H1 (cell line): ENCODE results near the gene ELP4. TPM values are rescaled to one million over a fixed set of nuclear protein-coding genes. Genes with fewer than 3 reads are reported as not detected.

ENCODE experiments used
- CTCF ChIA-PET: fragments of 300-600 bp; sonication (Branson Sonifier 250); formaldehyde crosslinking; loops from one replicate; lab custom pipeline; 2021; ENCODE audit not compliant: partially characterized antibody; lab: Charles Lee
- POLR2A ChIA-PET: fragments of 300-600 bp; sonication (Branson Sonifier 250); formaldehyde crosslinking; loops from one replicate; lab custom pipeline; 2021; ENCODE audit warnings: inconsistent platforms; ENCODE audit not compliant: partially characterized antibody; lab: Charles Lee
- DNase-seq, 2 experiments: peaks; one replicate each; pipeline versions ENCODE4 v3.0.0 to v3.0.0-alpha.2; 2010 to 2022; ENCODE audit warnings: low spot score in 2 of 2, low read depth in 1 of 2, mixed read lengths in 1 of 2
- FAIRE-seq: peaks from 2 replicates; lab custom pipeline; 2011; peaks lifted over from hg19 to GRCh38; lab: Jason Lieb, UNC
- H2AFZ ChIP-seq: 2 replicates; pipeline ENCODE4 v1.8.1; 2012; ENCODE audit warnings: low read length, inconsistent platforms
- H2AK5ac ChIP-seq: 2 replicates; pipeline ENCODE4 v1.6.1; 2013; ENCODE audit warnings: low read depth, low read length
- H2BK120ac ChIP-seq: replicated peaks from 2 replicates; pipeline ENCODE3; 2013; ENCODE audit warnings: low read depth, low read length, inconsistent platforms
- H2BK12ac ChIP-seq: 2 replicates; pipeline ENCODE4 v1.6.1; 2013; ENCODE audit warnings: low read depth, low read length
- H2BK15ac ChIP-seq: 2 replicates; pipeline ENCODE4 v1.6.1; 2013; ENCODE audit warnings: low read length
- H2BK20ac ChIP-seq: 2 replicates; pipeline ENCODE4 v1.6.1; 2013; ENCODE audit warnings: low read length
- H2BK5ac ChIP-seq: 2 replicates; pipeline ENCODE4 v1.6.1; 2013; ENCODE audit warnings: low read depth, low read length
- H3K14ac ChIP-seq: 2 replicates; pipeline ENCODE4 v1.6.1; 2013; ENCODE audit warnings: inconsistent platforms; ENCODE audit not compliant: insufficient read length
- H3K18ac ChIP-seq: 2 replicates; pipeline ENCODE4 v1.6.1; 2013; ENCODE audit warnings: low read length; ENCODE audit errors: extremely low read depth
- H3K23ac ChIP-seq: 2 replicates; pipeline ENCODE4 v1.6.1; 2013; ENCODE audit warnings: inconsistent platforms; ENCODE audit not compliant: insufficient read length
- H3K23me2 ChIP-seq: 2 replicates; pipeline ENCODE4 v1.6.1; 2013; ENCODE audit warnings: low read depth, low read length
- H3K27ac ChIP-seq: 2 replicates; pipeline ENCODE4 v1.6.1; 2011; ENCODE audit warnings: low read depth, low read length, inconsistent platforms
- H3K27me3 ChIP-seq, 4 experiments: replicated peaks in 1 of 4; 1 replicate in 1 of 4; 2 replicates in 3 of 4; pipeline versions ENCODE4 v1.6.1 to v1.8.1; 2011 to 2013; ENCODE audit warnings: low read length in 3 of 4, mild to moderate bottlenecking in 3 of 4, inconsistent platforms in 2 of 4, mixed read lengths in 2 of 4, moderate library complexity in 1 of 4; ENCODE audit not compliant: control insufficient read depth in 3 of 4, insufficient read depth in 3 of 4; ENCODE audit errors: extremely low read depth in 1 of 4
- H3K36me3 ChIP-seq, 4 experiments: 2 replicates each; pipeline versions ENCODE4 v1.6.1 to v1.8.1; 2011 to 2013; ENCODE audit warnings: mild to moderate bottlenecking in 4 of 4, low read length in 3 of 4, moderate library complexity in 2 of 4, control low read depth in 1 of 4, inconsistent platforms in 1 of 4; ENCODE audit not compliant: insufficient read depth in 4 of 4, control insufficient read depth in 2 of 4
- H3K4ac ChIP-seq: replicated peaks from 2 replicates; pipeline ENCODE3; 2013; ENCODE audit warnings: low read length, low read depth, mixed read lengths, inconsistent platforms; ENCODE audit not compliant: insufficient read length
- H3K4me1 ChIP-seq, 4 experiments: replicated peaks in 1 of 4; 1 replicate in 1 of 4; 2 replicates in 3 of 4; pipeline versions ENCODE4 v1.6.1 to v1.8.1; 2011 to 2013; ENCODE audit warnings: low read length in 3 of 4, inconsistent platforms in 2 of 4, mixed read lengths in 1 of 4; ENCODE audit not compliant: insufficient read depth in 4 of 4, control insufficient read depth in 3 of 4
- H3K4me2 ChIP-seq, 2 experiments: 2 replicates each; pipeline versions ENCODE4 v1.6.1 to v1.8.1; 2011 to 2013; ENCODE audit warnings: low read depth in 2 of 2, low read length in 2 of 2, control low read depth in 1 of 2, inconsistent platforms in 1 of 2, mild to moderate bottlenecking in 1 of 2; ENCODE audit not compliant: insufficient read depth in 1 of 2
- H3K4me3 ChIP-seq, 4 experiments: fragments of 200-600, 300-600 bp in 1 of 4; sonication (generic), shearing (Covaris generic), sonication (Bioruptor Twin) in 1 of 4; 2 replicates each; pipeline versions ENCODE4 v1.5.1 to v1.8.1; 2011 to 2016; ENCODE audit warnings: low read length in 4 of 4, low read depth in 3 of 4, control low read depth in 2 of 4, inconsistent platforms in 2 of 4, mild to moderate bottlenecking in 2 of 4, mixed read lengths in 1 of 4, moderate library complexity in 1 of 4; ENCODE audit not compliant: insufficient read depth in 2 of 4; ENCODE audit errors: extremely low read depth in 1 of 4
- H3K56ac ChIP-seq: replicated peaks from 2 replicates; pipeline ENCODE3; 2013; ENCODE audit warnings: low read depth, mild to moderate bottlenecking, mixed read lengths, low read length, inconsistent platforms; ENCODE audit not compliant: insufficient read length
- H3K79me1 ChIP-seq: 2 replicates; pipeline ENCODE4 v1.6.1; 2013; ENCODE audit warnings: low read depth, low read length, control low read depth
- H3K79me2 ChIP-seq, 2 experiments: 2 replicates each; pipeline versions ENCODE4 v1.6.1 to v1.8.1; 2012 to 2013; ENCODE audit warnings: low read length in 2 of 2, mild to moderate bottlenecking in 2 of 2, inconsistent platforms in 1 of 2; ENCODE audit not compliant: insufficient read depth in 2 of 2, control insufficient read depth in 1 of 2
- H3K9ac ChIP-seq, 4 experiments: replicated peaks in 1 of 4; 1 replicate in 1 of 4; 2 replicates in 3 of 4; pipeline versions ENCODE4 v1.6.1 to v1.8.1; 2011 to 2013; ENCODE audit warnings: low read depth in 3 of 4, low read length in 3 of 4, control low read depth in 2 of 4, mild to moderate bottlenecking in 2 of 4, moderate library complexity in 2 of 4, inconsistent platforms in 1 of 4; ENCODE audit errors: extremely low read depth in 1 of 4
- H3K9me3 ChIP-seq, 2 experiments: 2 replicates each; pipeline versions ENCODE4 v1.6.1 to v1.8.1; 2012 to 2013; ENCODE audit warnings: mild to moderate bottlenecking in 2 of 2, moderate library complexity in 2 of 2, control low read depth in 1 of 2, inconsistent platforms in 1 of 2, low read depth in 1 of 2, low read length in 1 of 2, mixed read lengths in 1 of 2; ENCODE audit not compliant: insufficient read depth in 2 of 2
- H4K20me1 ChIP-seq, 2 experiments: replicated peaks in 1 of 2; 2 replicates each; pipeline versions ENCODE3 to v1.8.1; 2011 to 2013; ENCODE audit warnings: inconsistent platforms in 2 of 2, low read length in 2 of 2, mild to moderate bottlenecking in 1 of 2; ENCODE audit not compliant: insufficient read depth in 2 of 2, control insufficient read depth in 1 of 2
- H4K5ac ChIP-seq: 2 replicates; pipeline ENCODE4 v1.6.1; 2013; ENCODE audit warnings: low read length, low read depth, mixed read lengths, inconsistent platforms; ENCODE audit not compliant: insufficient read length
- H4K8ac ChIP-seq: 2 replicates; pipeline ENCODE4 v1.8.0; 2013; ENCODE audit warnings: mild to moderate bottlenecking, moderate library complexity, low read length, inconsistent platforms; ENCODE audit not compliant: insufficient read depth; ENCODE audit errors: extremely low read depth
- H4K91ac ChIP-seq: replicated peaks from 2 replicates; pipeline ENCODE3; 2013; ENCODE audit warnings: low read length, mixed read lengths, inconsistent platforms; ENCODE audit not compliant: insufficient read length
- BRCA1 ChIP-seq: IDR thresholded peaks from 2 replicates; pipeline ENCODE4 v1.6.1; 2012; ENCODE audit warnings: low read depth, low read length, improper control_type of control experiment
- CHD1 ChIP-seq: IDR thresholded peaks from 2 replicates; pipeline ENCODE4 v1.6.1; 2012; ENCODE audit warnings: low read depth, low read length, improper control_type of control experiment
- EGR1 ChIP-seq: IDR thresholded peaks from 2 replicates; pipeline ENCODE4 v1.6.1; 2011; ENCODE audit warnings: low read depth, low read length, borderline replicate concordance
- EP300 ChIP-seq, 2 experiments: IDR thresholded peaks; 1 replicate in 1 of 2; 2 replicates in 1 of 2; pipeline ENCODE4 v1.6.1; 2011 to 2012; ENCODE audit warnings: low read depth in 2 of 2, low read length in 2 of 2, mild to moderate bottlenecking in 2 of 2, borderline replicate concordance in 1 of 2, inconsistent platforms in 1 of 2, moderate library complexity in 1 of 2
- GABPA ChIP-seq: IDR thresholded peaks from 2 replicates; pipeline ENCODE4 v1.6.1; 2011; ENCODE audit warnings: mild to moderate bottlenecking, low read length, moderate library complexity, borderline replicate concordance; ENCODE audit not compliant: insufficient read depth
- MAFK ChIP-seq: IDR thresholded peaks from 2 replicates; pipeline ENCODE4 v1.6.1; 2012; ENCODE audit warnings: low read depth, mild to moderate bottlenecking, improper control_type of control experiment, low read length
- NANOG ChIP-seq: IDR thresholded peaks from 2 replicates; pipeline ENCODE4 v1.6.1; 2011; ENCODE audit warnings: low read length, low read depth, mild to moderate bottlenecking, inconsistent platforms; ENCODE audit not compliant: insufficient read depth, poor library complexity, severe bottlenecking
- RNF2 ChIP-seq: fragments of 200-900, 300-1000 bp; sonication (generic); IDR thresholded peaks from 2 replicates; pipeline ENCODE4 v1.7.1; 2016; ENCODE audit warnings: borderline replicate concordance, low read depth, mild to moderate bottlenecking, antibody characterized with exemption, low read length; ENCODE audit not compliant: poor library complexity, severe bottlenecking; ENCODE audit errors: missing control alignments
- SIX5 ChIP-seq: IDR thresholded peaks from 2 replicates; pipeline ENCODE4 v1.6.1; 2011; ENCODE audit warnings: mild to moderate bottlenecking, low read depth, low read length
- ZNF274 ChIP-seq: IDR thresholded peaks from 2 replicates; pipeline ENCODE4 v1.7.0; 2012; ENCODE audit warnings: low read length, borderline replicate concordance; ENCODE audit errors: extremely low read depth
- WGBS, 2 experiments: shearing (Covaris generic) in 1 of 2; methylation state at CpG; one replicate each; pipeline versions ENCODE4 v1.1.6 to v1.1.7; 2013 to 2015; ENCODE audit warnings: low lambda C conversion rate in 2 of 2, mixed read lengths in 2 of 2, inconsistent platforms in 1 of 2, low coverage in 1 of 2, missing lambda C conversion rate in 1 of 2; ENCODE audit not compliant: insufficient replicate concordance in 2 of 2, insufficient coverage in 1 of 2, insufficient read length in 1 of 2; ENCODE audit errors: extremely low coverage in 1 of 2, missing lambda C conversion rate in 1 of 2; 5-methylcytosine and 5-hydroxymethylcytosine counted together
- polyA plus RNA-seq, 7 experiments: library from polyadenylated mRNA; depleted of rRNA in 3 of 7; stranded (reverse) in 5 of 7; unstranded in 2 of 7; fragments of >200 nt in 5 of 7; fragments of 200-250 nt in 2 of 7; gene quantifications; 1 replicate in 5 of 7; 2 replicates in 1 of 7; 4 replicates in 1 of 7; pipeline versions ENCODE4 v1.2.1 to v1.2.3, GENCODE V29; 2011 to 2013; ENCODE audit warnings: missing spikeins in 2 of 7, mixed read lengths in 2 of 7
- total RNA-seq: library from RNA; stranded (reverse); fragmentation: NEBNext Ultra II Directional; extraction: Animal tissue kit (Norgen Biotek cat#: 25700); gene quantifications from 2 replicates; pipeline ENCODE4 v1.2.1, GENCODE V29; 2021
- TF ChIP-seq, protein P1 (sequence below), 3 experiments: IDR thresholded peaks; 1 replicate in 2 of 3; 2 replicates in 1 of 3; pipeline versions ENCODE4 v1.5.1 to v1.6.1; 2011; ENCODE audit warnings: low read length in 3 of 3, mild to moderate bottlenecking in 3 of 3, inconsistent platforms in 2 of 3, low read depth in 1 of 3, moderate library complexity in 1 of 3; ENCODE audit not compliant: insufficient read depth in 1 of 3; ENCODE audit errors: control extremely low read depth in 1 of 3

Gene ELP4
- total and polyA plus RNA-seq, 2 of the 8 experiments (the other 6 are each of a cell fraction or from before 2014, with no cell fraction given): 14.0 to 18.6 TPM

DNA sequence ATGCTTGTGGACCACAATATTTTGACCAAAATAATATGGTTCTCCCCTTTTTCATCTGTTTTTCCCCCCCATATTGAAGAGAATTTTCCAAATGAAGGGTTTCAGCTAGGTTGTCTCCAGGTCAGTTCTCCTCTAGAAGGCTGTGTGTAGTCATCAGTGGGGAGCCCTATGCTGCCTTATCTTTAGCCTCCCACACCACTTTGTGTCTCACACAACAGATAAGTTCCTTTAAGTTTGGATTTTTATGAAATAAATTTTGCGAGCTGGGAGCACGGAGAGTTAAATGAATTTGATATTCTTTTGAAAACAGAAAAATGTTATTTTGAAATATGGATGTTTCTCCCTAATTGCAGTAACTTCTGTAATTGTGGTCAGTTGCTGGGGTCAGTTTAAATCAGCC lies 272.7 kb downstream of the ELP4 start:
- Histone ChIP-seq H2BK20ac (no peak overlapping the region), H2BK120ac (no peak overlapping the region), H3K56ac (no peak overlapping the region), H3K9ac (no peak overlapping the region), H4K20me1 (no peaks in the 10 kb centered on the region), H2AFZ (no peak overlapping the region), H3K27ac (no peak overlapping the region), H3K9me3 (no peaks in the 10 kb centered on the region), H3K14ac (no peak overlapping the region), H2BK12ac (no peak overlapping the region), H3K4me3 (no peak overlapping the region), H4K91ac (no peak overlapping the region), H3K4me2 (no peak overlapping the region), H3K27me3 (no peaks in the 10 kb centered on the region; a peak in 1 of 7 replicates), H2BK5ac (no peak overlapping the region), H3K79me2 (no peaks in the 10 kb centered on the region), H4K5ac (no peak overlapping the region), H4K8ac (no peak overlapping the region), H2AK5ac (no peak overlapping the region), H3K36me3 (no peaks in the 10 kb centered on the region), H3K4me1 (peaks cover 0 to 3% (median 2%) of the 10 kb centered on the region in 4 experiments; a peak in 1 of 7 replicates), H3K79me1 (peaks cover 2% of the 10 kb centered on the region; the same call in 1 of the 2 replicates), H3K23me2 (no peaks in the 10 kb centered on the region), H3K4ac (no peak overlapping the region), H3K23ac (no peak overlapping the region), H3K18ac (no peak overlapping the region), H2BK15ac (no peak overlapping the region)
- no peak for DNase-seq
- ChIA-PET CTCF (no interaction called here), POLR2A (no interaction called here)
- 100% methylated on average over 2 of the region's 2 CpGs; no CpG with 5 or more reads in 1 of the 2 experiments for WGBS, 2 experiments
- no peak for FAIRE-seq
- TF ChIP-seq SIX5 (no peak), MAFK (no peak), CHD1 (no peak), NANOG (no peak), BRCA1 (no peak), EGR1 (no peak), RNF2 (no peak), GABPA (no peak), EP300 (IDR thresholded peaks at IDR 0.05; ENCODE audit: borderline replicate concordance in 1 of 2, low read depth in 2 of 2, low read length in 2 of 2) (no peak), ZNF274 (no peak)
- TF ChIP-seq, protein P1, sequence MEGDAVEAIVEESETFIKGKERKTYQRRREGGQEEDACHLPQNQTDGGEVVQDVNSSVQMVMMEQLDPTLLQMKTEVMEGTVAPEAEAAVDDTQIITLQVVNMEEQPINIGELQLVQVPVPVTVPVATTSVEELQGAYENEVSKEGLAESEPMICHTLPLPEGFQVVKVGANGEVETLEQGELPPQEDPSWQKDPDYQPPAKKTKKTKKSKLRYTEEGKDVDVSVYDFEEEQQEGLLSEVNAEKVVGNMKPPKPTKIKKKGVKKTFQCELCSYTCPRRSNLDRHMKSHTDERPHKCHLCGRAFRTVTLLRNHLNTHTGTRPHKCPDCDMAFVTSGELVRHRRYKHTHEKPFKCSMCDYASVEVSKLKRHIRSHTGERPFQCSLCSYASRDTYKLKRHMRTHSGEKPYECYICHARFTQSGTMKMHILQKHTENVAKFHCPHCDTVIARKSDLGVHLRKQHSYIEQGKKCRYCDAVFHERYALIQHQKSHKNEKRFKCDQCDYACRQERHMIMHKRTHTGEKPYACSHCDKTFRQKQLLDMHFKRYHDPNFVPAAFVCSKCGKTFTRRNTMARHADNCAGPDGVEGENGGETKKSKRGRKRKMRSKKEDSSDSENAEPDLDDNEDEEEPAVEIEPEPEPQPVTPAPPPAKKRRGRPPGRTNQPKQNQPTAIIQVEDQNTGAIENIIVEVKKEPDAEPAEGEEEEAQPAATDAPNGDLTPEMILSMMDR (IDR thresholded peaks at IDR 0.05; ENCODE audit: control extremely low read depth in 1 of 3, insufficient read depth in 1 of 3, low read depth in 1 of 3, low read length in 3 of 3): no peak
